Ovary (tissue), 3 donors: Measurements from ENCODE around the gene ADCK1.

Source experiments
- CTCF ChIP-seq, 3 donors: fragments of 450-650 bp in 2 of 3; fragments of 200-600 bp in 1 of 3; IDR thresholded peaks; one replicate each; pipeline versions ENCODE4 v1.5.1 to v1.8.0; 2016 to 2022; ENCODE audit warnings: antibody characterized with exemption in 3 of 3, mild to moderate bottlenecking in 1 of 3
- POLR2A ChIP-seq: fragments of 450-650 bp; IDR thresholded peaks from one replicate; pipeline ENCODE4 v1.6.1; 2017; ENCODE audit warnings: antibody characterized with exemption, mild to moderate bottlenecking, moderate library complexity
- donor health status: DM: no; HTN: no; CAD: no.

- no peak for TF ChIP-seq POLR2A
- no peak for TF ChIP-seq CTCF (IDR thresholded peaks at IDR 0.05)
These were observed 83.9 kb downstream of the ADCK1 start for GRCh38 chr14:77883847-77884238.
